Measurements from ENCODE around the gene SGCD.

Gene SGCD

GRCh38 chr5:156431956-156432829 lies 105.2 kb downstream of the SGCD start:
- Histone ChIP-seq H3K27me3 (ENCODE audit: insufficient read depth, low read length, poor library complexity) (no peaks in the 10 kb centered on the region), H3K23ac (ENCODE audit: low read length) (no peak overlapping the region)

GRCh38 chr5:156432830-156433105 lies 105.8 kb downstream of the SGCD start:
- H2BK120ac ChIP-seq (ENCODE audit: low read depth, low read length): no peak overlapping the region
- no peak overlapping the region for H4K8ac ChIP-seq (ENCODE audit: low read depth, low read length)
- H4K5ac ChIP-seq (ENCODE audit: low read length): no peak overlapping the region
- H3K4me3 ChIP-seq (ENCODE audit: low read length): no peak overlapping the region
- H3K4me2 ChIP-seq (ENCODE audit: low read length): no peak overlapping the region
- no peak overlapping the region for H3K23ac ChIP-seq (ENCODE audit: low read length)
- H3K36me3 ChIP-seq (ENCODE audit: control insufficient read depth, insufficient read depth, low read length): no peaks in the 10 kb centered on the region
- H3K27me3 ChIP-seq (ENCODE audit: insufficient read depth, low read length, poor library complexity): no peaks in the 10 kb centered on the region
- H2AK5ac ChIP-seq (ENCODE audit: low read length): no peak overlapping the region
- no peaks in the 10 kb centered on the region for H3K79me1 ChIP-seq (ENCODE audit: low read length)
- H3K18ac ChIP-seq (ENCODE audit: low read length): no peak overlapping the region
- H2BK15ac ChIP-seq (replicated peaks; ENCODE audit: low read depth): no peak overlapping the region
- no peak overlapping the region for H2BK5ac ChIP-seq (ENCODE audit: low read length)
- DNase-seq: no peak
- no CpG with 5 or more reads among the region's 1 CpG for WGBS (ENCODE audit: extremely low coverage, insufficient coverage, low lambda C conversion rate)
- no peak overlapping the region for H3K56ac ChIP-seq (ENCODE audit: low read length)
- no peak overlapping the region for H3K27ac ChIP-seq (ENCODE audit: low read depth, low read length)
- H3K4me1 ChIP-seq (ENCODE audit: control insufficient read depth, low read depth, low read length): no peaks in the 10 kb centered on the region
- H3K4ac ChIP-seq (ENCODE audit: low read depth, low read length): no peak overlapping the region
- no peak overlapping the region for H3K9ac ChIP-seq (ENCODE audit: low read length)
- H3K79me2 ChIP-seq (ENCODE audit: control insufficient read depth, insufficient read depth, low read length): no peaks in the 10 kb centered on the region

More at GRCh38 chr5:156431956-156432829, 105.2 kb downstream of the SGCD start:
- Histone ChIP-seq H3K56ac (ENCODE audit: low read length) (no peak overlapping the region), H4K5ac (ENCODE audit: low read length) (no peak overlapping the region), H3K79me1 (ENCODE audit: low read length) (no peaks in the 10 kb centered on the region), H3K18ac (ENCODE audit: low read length) (no peak overlapping the region), H3K4ac (ENCODE audit: low read depth, low read length) (no peak overlapping the region), H3K4me3 (ENCODE audit: low read length) (no peak overlapping the region), H3K79me2 (ENCODE audit: control insufficient read depth, insufficient read depth, low read length) (no peaks in the 10 kb centered on the region), H2BK15ac (replicated peaks; ENCODE audit: low read depth) (no peak overlapping the region), H2BK5ac (ENCODE audit: low read length) (no peak overlapping the region), H3K9ac (ENCODE audit: low read length) (no peak overlapping the region), H3K4me2 (ENCODE audit: low read length) (no peak overlapping the region), H2BK120ac (ENCODE audit: low read depth, low read length) (no peak overlapping the region), H3K27ac (ENCODE audit: low read depth, low read length) (no peak overlapping the region), H2AK5ac (ENCODE audit: low read length) (no peak overlapping the region), H3K4me1 (ENCODE audit: control insufficient read depth, low read depth, low read length) (no peaks in the 10 kb centered on the region), H4K8ac (ENCODE audit: low read depth, low read length) (no peak overlapping the region), H3K36me3 (ENCODE audit: control insufficient read depth, insufficient read depth, low read length) (no peaks in the 10 kb centered on the region)
- no CpG with 5 or more reads among the region's 9 CpGs for WGBS (ENCODE audit: extremely low coverage, insufficient coverage, low lambda C conversion rate)
- peak; percentile 29 for DNase-seq

- H3K79me2 ChIP-seq (ENCODE audit: control insufficient read depth, insufficient read depth, low read length): no peaks in the 10 kb centered on the region
- no peak overlapping the region for H3K4me2 ChIP-seq (ENCODE audit: low read length)
- no peak overlapping the region for H2BK5ac ChIP-seq (ENCODE audit: low read length)
- H3K27ac ChIP-seq (ENCODE audit: low read depth, low read length): no peak overlapping the region
- H2BK15ac ChIP-seq (replicated peaks; ENCODE audit: low read depth): no peak overlapping the region
- no peak overlapping the region for H3K56ac ChIP-seq (ENCODE audit: low read length)
- H2BK120ac ChIP-seq (ENCODE audit: low read depth, low read length): no peak overlapping the region
- no peak overlapping the region for H3K4ac ChIP-seq (ENCODE audit: low read depth, low read length)
- H3K23ac ChIP-seq (ENCODE audit: low read length): no peak overlapping the region
- no peak overlapping the region for H2AK5ac ChIP-seq (ENCODE audit: low read length)
- no CpG with 5 or more reads among the region's 5 CpGs for WGBS (ENCODE audit: extremely low coverage, insufficient coverage, low lambda C conversion rate)
- H3K4me3 ChIP-seq (ENCODE audit: low read length): no peak overlapping the region
- no peaks in the 10 kb centered on the region for H3K4me1 ChIP-seq (ENCODE audit: control insufficient read depth, low read depth, low read length)
- H4K5ac ChIP-seq (ENCODE audit: low read length): no peak overlapping the region
- no peak overlapping the region for H3K9ac ChIP-seq (ENCODE audit: low read length)
- no peaks in the 10 kb centered on the region for H3K36me3 ChIP-seq (ENCODE audit: control insufficient read depth, insufficient read depth, low read length)
- H4K8ac ChIP-seq (ENCODE audit: low read depth, low read length): no peak overlapping the region
- no peak overlapping the region for H3K18ac ChIP-seq (ENCODE audit: low read length)
- DNase-seq: no peak
- H3K79me1 ChIP-seq (ENCODE audit: low read length): no peaks in the 10 kb centered on the region
- no peaks in the 10 kb centered on the region for H3K27me3 ChIP-seq (ENCODE audit: insufficient read depth, low read length, poor library complexity)
Observed at GRCh38 chr5:156434471-156434870, 107.5 kb downstream of the SGCD start.

- no CpG with 5 or more reads among the region's 3 CpGs for WGBS (ENCODE audit: extremely low coverage, insufficient coverage, low lambda C conversion rate)
Observed at GRCh38 chr5:156435101-156435500, 108.1 kb downstream of the SGCD start.

GRCh38 chr5:156438076-156438475 lies 111.1 kb downstream of the SGCD start:
- DNase-seq: no peak
- no CpG with 5 or more reads among the region's 3 CpGs for WGBS (ENCODE audit: extremely low coverage, insufficient coverage, low lambda C conversion rate)
- no peak overlapping the region for H3K18ac ChIP-seq (ENCODE audit: low read length)
- no peaks in the 10 kb centered on the region for H3K36me3 ChIP-seq (ENCODE audit: control insufficient read depth, insufficient read depth, low read length)
- no peak overlapping the region for H3K4me3 ChIP-seq (ENCODE audit: low read length)
- H3K9ac ChIP-seq (ENCODE audit: low read length): no peak overlapping the region
- H3K56ac ChIP-seq (ENCODE audit: low read length): no peak overlapping the region
- no peaks in the 10 kb centered on the region for H3K27me3 ChIP-seq (ENCODE audit: insufficient read depth, low read length, poor library complexity)
- no peaks in the 10 kb centered on the region for H3K79me1 ChIP-seq (ENCODE audit: low read length)
- H3K4ac ChIP-seq (ENCODE audit: low read depth, low read length): no peak overlapping the region
- no peak overlapping the region for H4K8ac ChIP-seq (ENCODE audit: low read depth, low read length)
- H3K79me2 ChIP-seq (ENCODE audit: control insufficient read depth, insufficient read depth, low read length): no peaks in the 10 kb centered on the region
- no peak overlapping the region for H3K4me2 ChIP-seq (ENCODE audit: low read length)
- H2BK120ac ChIP-seq (ENCODE audit: low read depth, low read length): no peak overlapping the region
- H3K27ac ChIP-seq (ENCODE audit: low read depth, low read length): no peak overlapping the region
- no peak overlapping the region for H2BK5ac ChIP-seq (ENCODE audit: low read length)
- H3K4me1 ChIP-seq (ENCODE audit: control insufficient read depth, low read depth, low read length): no peaks in the 10 kb centered on the region
- no peak overlapping the region for H2AK5ac ChIP-seq (ENCODE audit: low read length)
- H4K5ac ChIP-seq (ENCODE audit: low read length): no peak overlapping the region
- no peak overlapping the region for H3K23ac ChIP-seq (ENCODE audit: low read length)
- H2BK15ac ChIP-seq (replicated peaks; ENCODE audit: low read depth): no peak overlapping the region

More at GRCh38 chr5:156435101-156435500, 108.1 kb downstream of the SGCD start:
- Histone ChIP-seq H3K79me2 (ENCODE audit: control insufficient read depth, insufficient read depth, low read length) (no peaks in the 10 kb centered on the region), H2BK120ac (ENCODE audit: low read depth, low read length) (no peak overlapping the region), H4K5ac (ENCODE audit: low read length) (no peak overlapping the region), H3K4me2 (ENCODE audit: low read length) (no peak overlapping the region), H3K4me1 (ENCODE audit: control insufficient read depth, low read depth, low read length) (no peaks in the 10 kb centered on the region), H2AK5ac (ENCODE audit: low read length) (no peak overlapping the region), H3K4me3 (ENCODE audit: low read length) (no peak overlapping the region), H4K8ac (ENCODE audit: low read depth, low read length) (no peak overlapping the region), H3K4ac (ENCODE audit: low read depth, low read length) (no peak overlapping the region), H3K23ac (ENCODE audit: low read length) (no peak overlapping the region), H3K56ac (ENCODE audit: low read length) (no peak overlapping the region), H2BK5ac (ENCODE audit: low read length) (no peak overlapping the region), H3K79me1 (ENCODE audit: low read length) (no peaks in the 10 kb centered on the region), H3K27me3 (ENCODE audit: insufficient read depth, low read length, poor library complexity) (no peaks in the 10 kb centered on the region), H3K9ac (ENCODE audit: low read length) (no peak overlapping the region), H3K36me3 (ENCODE audit: control insufficient read depth, insufficient read depth, low read length) (no peaks in the 10 kb centered on the region), H3K18ac (ENCODE audit: low read length) (no peak overlapping the region), H3K27ac (ENCODE audit: low read depth, low read length) (no peak overlapping the region), H2BK15ac (replicated peaks; ENCODE audit: low read depth) (no peak overlapping the region)
- DNase-seq: no peak
